ENCODE data around the gene STAG1. TPM values are rescaled to one million over a fixed set of nuclear protein-coding genes. Genes with fewer than 3 reads are reported as not detected.

The STAG1 gene
- total RNA-seq, 1 experiment from 2014 or later = 34.6 TPM

DNA sequence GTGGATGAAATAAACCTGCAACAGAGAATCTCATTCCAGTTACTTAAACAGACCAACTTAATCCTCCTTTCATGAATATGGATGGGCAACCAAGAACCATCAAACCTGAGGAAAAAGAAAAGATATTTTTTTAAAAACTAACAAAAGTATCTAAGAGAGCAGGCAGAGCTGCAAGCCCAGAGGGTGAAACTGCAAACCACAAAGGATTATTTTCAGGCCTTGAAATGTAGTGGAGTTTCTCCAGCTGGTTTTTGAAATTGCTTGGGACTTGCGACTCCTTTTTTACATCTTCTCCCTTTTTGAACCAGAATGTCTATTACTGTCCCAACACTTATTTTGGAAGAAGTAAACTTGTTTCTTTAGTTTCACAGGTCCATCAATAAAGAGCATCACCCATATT is 87.4 kb downstream of the STAG1 start:
- no peak overlapping the region for H2BK12ac ChIP-seq (ENCODE audit: insufficient read length, low read depth, low read length)
- H3K4me1 ChIP-seq (ENCODE audit: insufficient read depth, low read length) = no peaks in the 10 kb centered on the region
- H2BK15ac ChIP-seq (ENCODE audit: low read depth, low read length) = no peak overlapping the region
- H3T11ph ChIP-seq (ENCODE audit: low read length) = no peak overlapping the region
- no peak overlapping the region for H3K4me2 ChIP-seq (ENCODE audit: insufficient read depth, insufficient read length, low read length)
- H4K20me1 ChIP-seq (ENCODE audit: control insufficient read depth, insufficient read depth, insufficient read length) = no peaks in the 10 kb centered on the region
- H2BK120ac ChIP-seq (ENCODE audit: low read depth, low read length, poor library complexity, severe bottlenecking) = no peak overlapping the region
- no peak overlapping the region for H4K8ac ChIP-seq (replicated peaks; ENCODE audit: insufficient read length, low read depth, low read length)
- no peak overlapping the region for H4K91ac ChIP-seq (ENCODE audit: insufficient read length, low read depth, low read length)
- H4K5ac ChIP-seq (ENCODE audit: insufficient read length, low read depth, low read length) = no peak overlapping the region
- H3K79me1 ChIP-seq (ENCODE audit: insufficient read depth, low read depth, low read length, poor library complexity, severe bottlenecking) = peaks cover 2% of the 10 kb centered on the region
- H3K79me2 ChIP-seq (ENCODE audit: insufficient read depth, low read length) = peaks cover 3% of the 10 kb centered on the region; the same call in 1 of the 2 replicates
- H3K4ac ChIP-seq (ENCODE audit: low read depth, low read length) = no peak overlapping the region
- H3K27me3 Mint-ChIP-seq (ENCODE audit: low read depth) = no peaks in the 10 kb centered on the region
- H3K36me3 Mint-ChIP-seq (ENCODE audit: insufficient read depth in 1 of 3, low read depth in 3 of 3) = no peaks in the 10 kb centered on the region
- TF ChIP-seq, protein P1, sequence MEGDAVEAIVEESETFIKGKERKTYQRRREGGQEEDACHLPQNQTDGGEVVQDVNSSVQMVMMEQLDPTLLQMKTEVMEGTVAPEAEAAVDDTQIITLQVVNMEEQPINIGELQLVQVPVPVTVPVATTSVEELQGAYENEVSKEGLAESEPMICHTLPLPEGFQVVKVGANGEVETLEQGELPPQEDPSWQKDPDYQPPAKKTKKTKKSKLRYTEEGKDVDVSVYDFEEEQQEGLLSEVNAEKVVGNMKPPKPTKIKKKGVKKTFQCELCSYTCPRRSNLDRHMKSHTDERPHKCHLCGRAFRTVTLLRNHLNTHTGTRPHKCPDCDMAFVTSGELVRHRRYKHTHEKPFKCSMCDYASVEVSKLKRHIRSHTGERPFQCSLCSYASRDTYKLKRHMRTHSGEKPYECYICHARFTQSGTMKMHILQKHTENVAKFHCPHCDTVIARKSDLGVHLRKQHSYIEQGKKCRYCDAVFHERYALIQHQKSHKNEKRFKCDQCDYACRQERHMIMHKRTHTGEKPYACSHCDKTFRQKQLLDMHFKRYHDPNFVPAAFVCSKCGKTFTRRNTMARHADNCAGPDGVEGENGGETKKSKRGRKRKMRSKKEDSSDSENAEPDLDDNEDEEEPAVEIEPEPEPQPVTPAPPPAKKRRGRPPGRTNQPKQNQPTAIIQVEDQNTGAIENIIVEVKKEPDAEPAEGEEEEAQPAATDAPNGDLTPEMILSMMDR (conservative IDR thresholded peaks at IDR 0.05) = no peak
- H3K9me3 ChIP-seq (ENCODE audit: control insufficient read depth, low read depth, low read length) = no peaks in the 10 kb centered on the region
- no CpG with 5 or more reads among the region's 1 CpG for WGBS (ENCODE audit: extremely low coverage, insufficient read length, low lambda C conversion rate)
- no peaks in the 10 kb centered on the region for H3K23me2 ChIP-seq (ENCODE audit: insufficient read length, low read depth, low read length, poor library complexity, severe bottlenecking)
- H3K27ac Mint-ChIP-seq = peak overlapping the region in 2 of 3 experiments; percentile 13 to 15; a peak in 1 of 7 replicates
- H3K9ac ChIP-seq (ENCODE audit: extremely low read depth, insufficient read length, low read length) = no peak overlapping the region
- H2BK5ac ChIP-seq (ENCODE audit: insufficient read length, low read length) = no peak overlapping the region
- H3K27ac ChIP-seq (ENCODE audit: insufficient read length, low read depth, low read length) = no peak overlapping the region
- H3K18ac ChIP-seq (ENCODE audit: insufficient read length, low read depth, low read length) = no peak overlapping the region
- peaks cover 6 to 9% of the 10 kb centered on the region in 2 experiments for H3K4me1 Mint-ChIP-seq
- H3K27me3 ChIP-seq (ENCODE audit: insufficient read depth, low read length) = no peaks in the 10 kb centered on the region
- no peak overlapping the region for H3K14ac ChIP-seq (ENCODE audit: insufficient read depth, low read length)
- DNase-seq = no peak
- H3K9me3 Mint-ChIP-seq = no peaks in the 10 kb centered on the region; a peak in 1 of 5 replicates
- no peak overlapping the region for H2AK5ac ChIP-seq (ENCODE audit: insufficient read length, low read length)
- H2BK20ac ChIP-seq (ENCODE audit: low read depth, low read length, poor library complexity, severe bottlenecking) = no peak overlapping the region
- no peak overlapping the region for H3K23ac ChIP-seq (ENCODE audit: insufficient read length, low read depth, low read length)
- H3K56ac ChIP-seq (ENCODE audit: insufficient read length, low read depth, low read length) = no peak overlapping the region
- H3K4me3 Mint-ChIP-seq = no peak overlapping the region
- H2AFZ ChIP-seq (ENCODE audit: low read length) = no peak overlapping the region

Data from H9 (cell line).